Measurements from ENCODE around the gene SDCCAG8. TPM values are rescaled to one million over a fixed set of nuclear protein-coding genes. Genes with fewer than 3 reads are reported as not detected.

The SDCCAG8 gene
- total RNA-seq, 2 experiments from 2014 or later = 18.3 to 21.2 TPM

- H3K36me3 ChIP-seq (ENCODE audit: insufficient read depth, low read length) = peaks cover 19% of the 10 kb centered on the region
Measured at GRCh38 chr1:243291292-243291691, 35.5 kb downstream of the SDCCAG8 start.

DNA sequence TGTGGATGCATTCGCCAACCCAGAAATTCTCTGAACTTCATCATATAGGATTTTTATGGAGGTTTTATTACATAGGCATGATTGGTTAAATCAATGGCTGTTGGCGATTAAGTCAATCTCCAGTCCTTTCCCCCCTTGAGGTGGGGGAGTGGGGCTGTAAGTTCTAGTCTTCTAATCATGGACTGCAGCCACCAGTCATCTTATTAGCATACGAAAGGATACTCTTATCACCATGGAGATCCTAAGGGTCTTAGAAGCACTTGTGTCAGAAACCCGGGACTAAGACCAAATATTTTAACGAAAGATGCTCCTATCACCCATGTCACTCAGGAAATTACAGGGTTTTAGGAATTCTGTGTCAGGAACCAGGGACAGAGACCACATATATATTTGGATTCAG is 36.3 kb downstream of the SDCCAG8 start:
- DNase-seq = no peak
- ATAC-seq (ENCODE audit: poor library complexity) = no peak
- Mint-ChIP-seq H3K4me3 (no peak overlapping the region), H3K27ac (no peak overlapping the region), H3K9me3 (peaks cover 17% of the 10 kb centered on the region), H3K36me3 (ENCODE audit: low read depth) (peaks cover 94% of the 10 kb centered on the region), H3K27me3 (no peaks in the 10 kb centered on the region), H3K4me1 (ENCODE audit: low read depth) (peaks cover 11% of the 10 kb centered on the region)
- intact Hi-C loops (cut with DNase I, micrococcal nuclease) = no loop called here
- Histone ChIP-seq H3K4me3 (ENCODE audit: low read length) (no peak overlapping the region), H3K9me3 (ENCODE audit: control insufficient read depth in 1 of 2, insufficient read depth in 1 of 2, low read length in 2 of 2) (peaks cover 14 to 17% of the 10 kb centered on the region in 2 experiments), H3K36me3 (ENCODE audit: insufficient read depth, low read length) (peaks cover 16% of the 10 kb centered on the region), H3K4me1 (ENCODE audit: insufficient read depth, low read length) (no peaks in the 10 kb centered on the region), H3K27ac (ENCODE audit: low read depth in 1 of 2, low read length in 2 of 2) (no peak overlapping the region), H3K27me3 (ENCODE audit: control insufficient read depth in 1 of 2, insufficient read depth in 2 of 2, low read length in 2 of 2) (no peaks in the 10 kb centered on the region)
- ChIA-PET POLR2A (no interaction called here), CTCF (no interaction called here)
- TF ChIP-seq CTCF (IDR thresholded peaks at IDR 0.05) = no peak

More at GRCh38 chr1:243291292-243291691, 35.5 kb downstream of the SDCCAG8 start:
- Mint-ChIP-seq H3K27me3 (no peaks in the 10 kb centered on the region), H3K4me3 (no peak overlapping the region), H3K27ac (no peak overlapping the region), H3K4me1 (ENCODE audit: low read depth) (peaks cover 19% of the 10 kb centered on the region), H3K9me3 (peaks cover 13% of the 10 kb centered on the region), H3K36me3 (ENCODE audit: low read depth) (peaks cover 92% of the 10 kb centered on the region)
- no peak for TF ChIP-seq CTCF (IDR thresholded peaks at IDR 0.05)
- no peak for DNase-seq
- no peaks in the 10 kb centered on the region for H3K27me3 ChIP-seq (ENCODE audit: control insufficient read depth in 1 of 2, insufficient read depth in 2 of 2, low read length in 2 of 2)
- CTCF ChIA-PET = no interaction called here
- H3K4me1 ChIP-seq (ENCODE audit: insufficient read depth, low read length) = no peaks in the 10 kb centered on the region
- H3K9me3 ChIP-seq (ENCODE audit: control insufficient read depth in 1 of 2, insufficient read depth in 1 of 2, low read length in 2 of 2) = peaks cover 9 to 17% of the 10 kb centered on the region in 2 experiments
- intact Hi-C loops (cut with DNase I, micrococcal nuclease) = no loop called here
- POLR2A ChIA-PET = no interaction called here
- H3K27ac ChIP-seq (ENCODE audit: low read depth in 1 of 2, low read length in 2 of 2) = no peak overlapping the region
- ATAC-seq (ENCODE audit: poor library complexity) = no peak
- no peak overlapping the region for H3K4me3 ChIP-seq (ENCODE audit: low read length)

DNA sequence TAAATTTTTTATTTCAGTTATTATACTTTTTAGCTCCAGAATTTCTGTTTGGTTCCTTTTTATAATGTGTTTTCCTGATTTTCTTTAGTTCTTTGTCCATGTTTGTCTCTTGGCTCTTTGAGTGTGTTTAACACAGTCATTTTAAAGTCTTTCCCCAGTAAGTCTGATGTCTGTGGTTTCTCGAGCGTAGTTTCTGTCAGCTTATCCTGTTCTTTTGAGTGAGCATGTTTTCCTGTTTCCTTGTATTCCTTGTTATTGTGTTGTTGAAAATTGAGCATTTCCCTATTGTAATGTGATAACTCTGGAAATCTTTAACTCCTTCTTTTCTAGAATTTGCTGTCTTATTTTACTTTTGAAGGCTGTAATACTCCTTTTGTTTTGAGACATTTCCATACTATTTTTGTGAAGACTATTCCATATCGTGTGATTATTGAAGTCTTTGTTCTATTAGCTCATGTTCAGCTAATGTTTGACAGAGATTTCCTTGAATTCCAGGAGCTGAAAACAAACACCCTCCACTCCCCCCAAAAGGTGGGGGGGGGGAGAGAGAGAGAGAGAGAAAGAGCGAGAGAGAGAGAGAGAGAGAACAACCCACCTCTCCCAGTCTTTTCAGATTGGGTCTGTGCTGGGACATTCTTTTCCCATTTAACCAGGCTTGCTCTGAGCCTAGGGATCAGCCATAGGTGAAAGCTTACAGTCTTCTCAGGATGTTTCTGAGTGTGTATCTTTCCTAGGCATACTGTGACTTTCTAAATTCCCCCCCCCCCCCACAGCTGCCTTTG is 38.3 kb downstream of the SDCCAG8 start:
- Histone ChIP-seq H3K4me1 (ENCODE audit: insufficient read depth, low read length) (no peaks in the 10 kb centered on the region), H3K36me3 (ENCODE audit: insufficient read depth, low read length) (peaks cover 16% of the 10 kb centered on the region), H3K4me3 (ENCODE audit: low read length) (no peak overlapping the region), H3K27ac (ENCODE audit: low read depth in 1 of 2, low read length in 2 of 2) (no peak overlapping the region), H3K9me3 (ENCODE audit: control insufficient read depth in 1 of 2, insufficient read depth in 1 of 2, low read length in 2 of 2) (peaks cover 17% of the 10 kb centered on the region in 2 experiments), H3K27me3 (ENCODE audit: control insufficient read depth in 1 of 2, insufficient read depth in 2 of 2, low read length in 2 of 2) (no peaks in the 10 kb centered on the region)
- ATAC-seq (ENCODE audit: poor library complexity) (no peak), DNase-seq (no peak)
- ChIA-PET POLR2A (no interaction called here), CTCF (no interaction called here)
- H3K9me3 Mint-ChIP-seq = peaks cover 19% of the 10 kb centered on the region
- no peaks in the 10 kb centered on the region for H3K27me3 Mint-ChIP-seq
- H3K4me3 Mint-ChIP-seq = no peak overlapping the region
- no peaks in the 10 kb centered on the region for H3K4me1 Mint-ChIP-seq (ENCODE audit: low read depth)
- TF ChIP-seq CTCF (IDR thresholded peaks at IDR 0.05) = no peak
- no peak overlapping the region for H3K27ac Mint-ChIP-seq
- H3K36me3 Mint-ChIP-seq (ENCODE audit: low read depth) = peaks cover 99% of the 10 kb centered on the region
- intact Hi-C loops (cut with DNase I, micrococcal nuclease) = no loop called here

Measured in CD4-positive, alpha-beta T cell (primary cell).